Stimulated activated CD8-positive, alpha-beta memory T cell treated with anti-CD3 and anti-CD28 coated beads, Interleukin-12 subunit alpha, Interleukin-12 subunit beta, amount 100 ng/mL, for 1 hour (primary cell): Measurements from ENCODE around the gene BUB1.
"Not testable (repeated sequence)": the region's sequence is repeated elsewhere in the genome, so short reads cannot be mapped to it uniquely, and the experiment has no call there.

Source experiments
- DNase-seq: peaks from one replicate; pipeline ENCODE4 v3.0.0-alpha.2; 2020; ENCODE audit warnings: low read depth

The BUB1 gene

GRCh38 chr2:110677530-110678456, at the start of gene BUB1:
Gene BUB1 (minus strand): TSS chr2:110678063. CDS start chr2:110677995, 68 bp downstream.
- peak; percentile 92 for DNase-seq

GRCh38 chr2:110726285-110726684, 48.4 kb upstream of the BUB1 start:
- DNase-seq: no peak

GRCh38 chr2:110725859-110726258, 48.0 kb upstream of the BUB1 start:
- no peak for DNase-seq

- no peak for DNase-seq
Observed at GRCh38 chr2:110725370-110725769, 47.5 kb upstream of the BUB1 start.

- DNase-seq: no peak
Observed at GRCh38 chr2:110724820-110725219, 47.0 kb upstream of the BUB1 start.

- DNase-seq: no peak
Observed at GRCh38 chr2:110720547-110720946, 42.7 kb upstream of the BUB1 start.

GRCh38 chr2:110718990-110719389, 41.1 kb upstream of the BUB1 start:
- no peak for DNase-seq

- no peak for DNase-seq
Observed at GRCh38 chr2:110718382-110718781, 40.5 kb upstream of the BUB1 start.

- no peak for DNase-seq
Observed at GRCh38 chr2:110717734-110718133, 39.9 kb upstream of the BUB1 start.

GRCh38 chr2:110716959-110717645, 39.2 kb upstream of the BUB1 start:
- no peak for DNase-seq

GRCh38 chr2:110714452-110715224, 36.8 kb upstream of the BUB1 start:
- DNase-seq: no peak

- no peak for DNase-seq
Observed at GRCh38 chr2:110713513-110714362, 35.9 kb upstream of the BUB1 start.

GRCh38 chr2:110712737-110713136, 34.9 kb upstream of the BUB1 start:
- no peak for DNase-seq

GRCh38 chr2:110708455-110708854, 30.6 kb upstream of the BUB1 start:
- no peak for DNase-seq

GRCh38 chr2:110707386-110707965, 29.6 kb upstream of the BUB1 start:
- no peak for DNase-seq

GRCh38 chr2:110702514-110703380, 24.9 kb upstream of the BUB1 start:
- DNase-seq: no peak

- not testable (repeated sequence) for DNase-seq
Observed at GRCh38 chr2:110698253-110698652, 20.4 kb upstream of the BUB1 start.

GRCh38 chr2:110695146-110695898, 17.5 kb upstream of the BUB1 start:
- not testable (repeated sequence) for DNase-seq

GRCh38 chr2:110691612-110692258, 13.9 kb upstream of the BUB1 start:
- no peak for DNase-seq
